Measurements from ENCODE around the gene STAT3. TPM values are rescaled to one million over a fixed set of nuclear protein-coding genes. Genes with fewer than 3 reads are reported as not detected.

The STAT3 gene
- total RNA-seq, 3 donors from 2014 or later (not counting 1 experiment from before 2014, with no cell fraction given) = 190 to 246 (median 206) TPM

GRCh38 chr17:42333053-42333452, 55.2 kb downstream of the STAT3 start:
- no peaks in the 10 kb centered on the region for H3K9me3 ChIP-seq (ENCODE audit: control insufficient read depth, insufficient read depth, low read length)
- H3K4me1 ChIP-seq (ENCODE audit: control insufficient read depth, insufficient read depth, low read length) = peaks cover 4% of the 10 kb centered on the region
- Mint-ChIP-seq H3K9me3 (no peaks in the 10 kb centered on the region), H3K4me1 (no peaks in the 10 kb centered on the region), H3K36me3 (peaks cover 20% of the 10 kb centered on the region), H3K27me3 (ENCODE audit: low read depth in 2 of 2) (no peaks in the 10 kb centered on the region), H3K27ac (no peak overlapping the region), H3K4me3 (no peak overlapping the region)
- ATAC-seq (no peak), DNase-seq (no peak)
- H3K27ac ChIP-seq (ENCODE audit: low read length) = no peak overlapping the region
- no peaks in the 10 kb centered on the region for H3K27me3 ChIP-seq (ENCODE audit: control insufficient read depth, insufficient read depth, low read length)
- intact Hi-C loops (cut with micrococcal nuclease) = no loop called here
- peaks cover 74% of the 10 kb centered on the region for H3K36me3 ChIP-seq (ENCODE audit: control insufficient read depth, insufficient read depth, low read length)
- 78% methylated on average over 1 of the region's 1 CpG for WGBS (ENCODE audit: insufficient coverage)
- H3K4me3 ChIP-seq (ENCODE audit: low read length) = no peak overlapping the region
- TF ChIP-seq, protein P1, sequence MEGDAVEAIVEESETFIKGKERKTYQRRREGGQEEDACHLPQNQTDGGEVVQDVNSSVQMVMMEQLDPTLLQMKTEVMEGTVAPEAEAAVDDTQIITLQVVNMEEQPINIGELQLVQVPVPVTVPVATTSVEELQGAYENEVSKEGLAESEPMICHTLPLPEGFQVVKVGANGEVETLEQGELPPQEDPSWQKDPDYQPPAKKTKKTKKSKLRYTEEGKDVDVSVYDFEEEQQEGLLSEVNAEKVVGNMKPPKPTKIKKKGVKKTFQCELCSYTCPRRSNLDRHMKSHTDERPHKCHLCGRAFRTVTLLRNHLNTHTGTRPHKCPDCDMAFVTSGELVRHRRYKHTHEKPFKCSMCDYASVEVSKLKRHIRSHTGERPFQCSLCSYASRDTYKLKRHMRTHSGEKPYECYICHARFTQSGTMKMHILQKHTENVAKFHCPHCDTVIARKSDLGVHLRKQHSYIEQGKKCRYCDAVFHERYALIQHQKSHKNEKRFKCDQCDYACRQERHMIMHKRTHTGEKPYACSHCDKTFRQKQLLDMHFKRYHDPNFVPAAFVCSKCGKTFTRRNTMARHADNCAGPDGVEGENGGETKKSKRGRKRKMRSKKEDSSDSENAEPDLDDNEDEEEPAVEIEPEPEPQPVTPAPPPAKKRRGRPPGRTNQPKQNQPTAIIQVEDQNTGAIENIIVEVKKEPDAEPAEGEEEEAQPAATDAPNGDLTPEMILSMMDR (IDR thresholded peaks at IDR 0.05) = no peak

GRCh38 chr17:42329025-42329976, 58.9 kb downstream of the STAT3 start:
- Mint-ChIP-seq H3K27me3 (ENCODE audit: low read depth in 2 of 2) (no peaks in the 10 kb centered on the region), H3K4me1 (no peaks in the 10 kb centered on the region), H3K9me3 (no peaks in the 10 kb centered on the region), H3K36me3 (peaks cover 14% of the 10 kb centered on the region), H3K4me3 (no peak overlapping the region), H3K27ac (no peak overlapping the region)
- Histone ChIP-seq H3K9me3 (ENCODE audit: control insufficient read depth, insufficient read depth, low read length) (no peaks in the 10 kb centered on the region), H3K27me3 (ENCODE audit: control insufficient read depth, insufficient read depth, low read length) (no peaks in the 10 kb centered on the region), H3K4me1 (ENCODE audit: control insufficient read depth, insufficient read depth, low read length) (no peaks in the 10 kb centered on the region), H3K36me3 (ENCODE audit: control insufficient read depth, insufficient read depth, low read length) (peaks cover 70% of the 10 kb centered on the region), H3K27ac (ENCODE audit: low read length) (no peak overlapping the region), H3K4me3 (ENCODE audit: low read length) (no peak overlapping the region)
- intact Hi-C loops (cut with micrococcal nuclease) = no loop called here
- no peak for ATAC-seq
- no peak for DNase-seq
- TF ChIP-seq, protein P1 (IDR thresholded peaks at IDR 0.05) = no peak
- 97% methylated on average over 10 of the region's 11 CpGs for WGBS (ENCODE audit: insufficient coverage)

- peaks cover 72% of the 10 kb centered on the region for H3K36me3 ChIP-seq (ENCODE audit: control insufficient read depth, insufficient read depth, low read length)
- H3K4me3 ChIP-seq (ENCODE audit: low read length) = no peak overlapping the region
- peaks cover 11% of the 10 kb centered on the region for H3K36me3 Mint-ChIP-seq
These were observed 63.2 kb downstream of the STAT3 start for GRCh38 chr17:42325026-42325425.

More at GRCh38 chr17:42325026-42325425, 63.2 kb downstream of the STAT3 start:
- no peaks in the 10 kb centered on the region for H3K27me3 ChIP-seq (ENCODE audit: control insufficient read depth, insufficient read depth, low read length)
- H3K4me1 ChIP-seq (ENCODE audit: control insufficient read depth, insufficient read depth, low read length) = peaks cover 9% of the 10 kb centered on the region
- H3K9me3 Mint-ChIP-seq = no peaks in the 10 kb centered on the region
- H3K27ac Mint-ChIP-seq = no peak overlapping the region
- 92% methylated on average over 7 of the region's 7 CpGs for WGBS (ENCODE audit: insufficient coverage)
- no peaks in the 10 kb centered on the region for H3K27me3 Mint-ChIP-seq (ENCODE audit: low read depth in 2 of 2)
- intact Hi-C loops (cut with micrococcal nuclease) = no loop called here
- DNase-seq (no peak), ATAC-seq (no peak)
- H3K4me1 Mint-ChIP-seq = peaks cover 8 to 14% of the 10 kb centered on the region in 2 donors
- TF ChIP-seq, protein P1 (IDR thresholded peaks at IDR 0.05) = no peak
- H3K4me3 Mint-ChIP-seq = no peak overlapping the region
- no peaks in the 10 kb centered on the region for H3K9me3 ChIP-seq (ENCODE audit: control insufficient read depth, insufficient read depth, low read length)
- H3K27ac ChIP-seq (ENCODE audit: low read length) = no peak overlapping the region
